ELF-1 (cell line): Measurements from ENCODE around the gene MAP2K5.
A peak's percentile ranks its signal among the peaks of the same experiment; 100 is the strongest.

Experiments used
- DNase-seq: peaks from one replicate; pipeline ENCODE4 v3.0.0-alpha.2; 2016; ENCODE audit warnings: low read depth, low spot score

MAP2K5 gene

GRCh38 chr15:67521783-67522568 is 20.5 kb upstream of the MAP2K5 start:
- DNase-seq, result no peak

- no peak for DNase-seq
Observed at GRCh38 chr15:67523330-67523729, 19.2 kb upstream of the MAP2K5 start.

- no peak for DNase-seq
Observed at GRCh38 chr15:67524235-67524634, 18.3 kb upstream of the MAP2K5 start.

- no peak for DNase-seq
Observed at GRCh38 chr15:67528513-67528912, 14.0 kb upstream of the MAP2K5 start.

- no peak for DNase-seq
Observed at GRCh38 chr15:67531379-67531914, 11.1 kb upstream of the MAP2K5 start.

GRCh38 chr15:67533873-67534272 is 8.6 kb upstream of the MAP2K5 start:
- no peak for DNase-seq

GRCh38 chr15:67534360-67534759 is 8.1 kb upstream of the MAP2K5 start:
- no peak for DNase-seq

GRCh38 chr15:67537771-67538170 is 4.7 kb upstream of the MAP2K5 start:
- no peak for DNase-seq

- peak; percentile 28 for DNase-seq
Observed at GRCh38 chr15:67543348-67543718, 830 bp downstream of the MAP2K5 start.

- DNase-seq, result no peak
Observed at GRCh38 chr15:67544475-67544874, 2.0 kb downstream of the MAP2K5 start.

GRCh38 chr15:67545864-67546263 is 3.4 kb downstream of the MAP2K5 start:
- DNase-seq, result no peak

GRCh38 chr15:67547064-67547463 is 4.6 kb downstream of the MAP2K5 start:
- no peak for DNase-seq

GRCh38 chr15:67547836-67548235 is 5.3 kb downstream of the MAP2K5 start:
- DNase-seq, result no peak

- no peak for DNase-seq
Observed at GRCh38 chr15:67548236-67548852, 5.8 kb downstream of the MAP2K5 start.

GRCh38 chr15:67548862-67549651 is 6.6 kb downstream of the MAP2K5 start:
- peak; percentile 75 for DNase-seq

GRCh38 chr15:67549736-67550135 is 7.2 kb downstream of the MAP2K5 start:
- DNase-seq, result no peak

GRCh38 chr15:67550522-67550921 is 8.0 kb downstream of the MAP2K5 start:
- no peak for DNase-seq

- DNase-seq, result no peak
Observed at GRCh38 chr15:67551207-67551743, 8.8 kb downstream of the MAP2K5 start.

- DNase-seq, result no peak
Observed at GRCh38 chr15:67554580-67554979, 12.1 kb downstream of the MAP2K5 start.

GRCh38 chr15:67556976-67557570 is 14.6 kb downstream of the MAP2K5 start:
- no peak for DNase-seq

- DNase-seq, result peak; percentile 53
Observed at GRCh38 chr15:67558502-67558901, 16.0 kb downstream of the MAP2K5 start.

- no peak for DNase-seq
Observed at GRCh38 chr15:67559158-67559557, 16.7 kb downstream of the MAP2K5 start.
